Diencephalon (tissue), 1 donor: ENCODE data around the gene DNA2. TPM values are rescaled to one million over a fixed set of nuclear protein-coding genes. Genes with fewer than 3 reads are reported as not detected.

ENCODE experiments used
- small RNA-seq: library from RNA; depleted of rRNA; stranded (forward); fragments of <200 nt; gene quantifications from one replicate; pipeline ENCODE3, GENCODE V24; 2014
- total RNA-seq: library from RNA; depleted of rRNA; stranded (reverse); fragments of >200 nt; gene quantifications from one replicate; pipeline ENCODE4 v1.2.3, GENCODE V29; 2014

The DNA2 gene, protein sequence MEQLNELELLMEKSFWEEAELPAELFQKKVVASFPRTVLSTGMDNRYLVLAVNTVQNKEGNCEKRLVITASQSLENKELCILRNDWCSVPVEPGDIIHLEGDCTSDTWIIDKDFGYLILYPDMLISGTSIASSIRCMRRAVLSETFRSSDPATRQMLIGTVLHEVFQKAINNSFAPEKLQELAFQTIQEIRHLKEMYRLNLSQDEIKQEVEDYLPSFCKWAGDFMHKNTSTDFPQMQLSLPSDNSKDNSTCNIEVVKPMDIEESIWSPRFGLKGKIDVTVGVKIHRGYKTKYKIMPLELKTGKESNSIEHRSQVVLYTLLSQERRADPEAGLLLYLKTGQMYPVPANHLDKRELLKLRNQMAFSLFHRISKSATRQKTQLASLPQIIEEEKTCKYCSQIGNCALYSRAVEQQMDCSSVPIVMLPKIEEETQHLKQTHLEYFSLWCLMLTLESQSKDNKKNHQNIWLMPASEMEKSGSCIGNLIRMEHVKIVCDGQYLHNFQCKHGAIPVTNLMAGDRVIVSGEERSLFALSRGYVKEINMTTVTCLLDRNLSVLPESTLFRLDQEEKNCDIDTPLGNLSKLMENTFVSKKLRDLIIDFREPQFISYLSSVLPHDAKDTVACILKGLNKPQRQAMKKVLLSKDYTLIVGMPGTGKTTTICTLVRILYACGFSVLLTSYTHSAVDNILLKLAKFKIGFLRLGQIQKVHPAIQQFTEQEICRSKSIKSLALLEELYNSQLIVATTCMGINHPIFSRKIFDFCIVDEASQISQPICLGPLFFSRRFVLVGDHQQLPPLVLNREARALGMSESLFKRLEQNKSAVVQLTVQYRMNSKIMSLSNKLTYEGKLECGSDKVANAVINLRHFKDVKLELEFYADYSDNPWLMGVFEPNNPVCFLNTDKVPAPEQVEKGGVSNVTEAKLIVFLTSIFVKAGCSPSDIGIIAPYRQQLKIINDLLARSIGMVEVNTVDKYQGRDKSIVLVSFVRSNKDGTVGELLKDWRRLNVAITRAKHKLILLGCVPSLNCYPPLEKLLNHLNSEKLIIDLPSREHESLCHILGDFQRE
- total RNA-seq = 21.7 TPM

DNA sequence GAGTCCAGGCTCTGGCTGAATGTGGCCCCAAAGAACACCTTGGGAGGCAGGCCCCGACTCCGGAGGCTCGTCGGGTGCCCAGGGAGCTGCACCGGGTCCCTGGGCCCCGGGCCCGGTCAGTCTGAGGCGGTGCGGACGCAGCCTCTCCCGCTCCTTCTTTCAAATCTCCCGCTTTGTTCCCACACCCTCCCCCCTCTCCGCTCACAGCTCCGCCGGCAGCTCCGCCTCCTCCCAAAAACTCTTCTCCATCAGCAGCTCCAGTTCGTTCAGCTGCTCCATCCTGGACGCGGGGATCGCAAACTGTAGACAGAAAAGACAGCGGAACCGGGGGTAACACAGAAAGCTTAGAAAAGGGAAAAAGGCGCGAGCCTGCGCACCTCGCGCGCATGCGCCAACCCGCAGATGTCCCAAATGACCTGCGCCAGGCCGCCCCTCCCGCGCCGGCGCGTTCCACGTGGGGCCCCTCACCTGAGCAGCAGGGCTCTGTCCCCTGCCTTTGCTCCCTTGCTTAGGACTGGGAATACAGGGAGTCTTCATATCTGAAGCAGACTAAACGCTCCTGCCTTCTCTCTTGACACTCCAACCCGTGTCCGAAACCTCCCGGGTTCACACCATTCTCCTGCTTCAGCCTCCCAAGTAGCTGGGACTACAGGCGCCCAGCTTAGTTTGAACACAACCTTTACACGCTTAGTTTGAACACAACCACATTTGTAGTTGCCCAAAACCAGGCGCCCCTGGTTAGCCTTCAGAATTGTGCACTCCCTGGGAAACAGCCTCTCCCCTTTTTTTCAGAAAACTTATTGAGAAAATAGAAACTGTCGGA lies at the start of gene DNA2:
Gene DNA2, minus strand, starts transcription at position 388 of the 823 bp plus-strand sequence. Its CDS starts 109 bp downstream, at position 279.

DNA sequence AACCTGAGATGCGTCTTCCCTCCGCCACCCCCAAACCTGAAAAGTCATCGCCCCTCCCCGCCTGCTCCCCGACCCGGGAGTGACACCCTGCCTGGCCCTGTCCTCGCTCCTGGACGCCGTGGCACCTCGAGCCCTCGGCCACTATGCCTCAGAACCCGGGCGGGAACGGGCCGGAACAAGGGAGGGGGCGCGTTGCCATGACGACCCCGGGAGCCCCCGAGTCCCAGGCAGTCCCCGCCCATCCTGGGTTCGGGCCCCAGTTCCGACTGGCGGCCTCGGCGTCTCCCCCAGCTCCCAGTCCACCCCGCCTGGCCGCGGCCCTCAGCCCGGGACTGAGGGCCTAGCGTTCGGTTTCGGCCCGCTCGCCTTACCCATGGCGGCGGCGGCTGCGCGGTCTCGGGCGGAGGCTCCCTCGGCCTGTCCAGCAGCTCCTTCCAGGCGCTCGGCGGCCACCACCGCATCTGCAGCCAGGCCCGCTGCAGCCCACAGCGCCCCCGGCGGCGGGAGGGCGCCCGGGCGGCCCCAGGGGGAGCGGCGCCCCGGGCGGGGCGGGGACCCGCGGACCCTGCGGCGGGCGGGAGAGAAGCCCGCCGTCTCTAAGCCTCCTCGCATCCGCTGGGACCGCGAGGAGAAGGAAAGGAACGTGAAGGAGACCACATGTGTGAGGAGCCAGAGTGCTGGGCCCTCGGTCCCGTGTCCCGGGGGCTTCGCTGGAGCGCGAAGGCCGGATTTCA lies 64.8 kb downstream of the DNA2 start, which contains the start of gene RUFY2:
Gene RUFY2, minus strand, starts transcription at position 463 of the 734 bp plus-strand sequence. Its CDS starts 88 bp downstream, at position 375.

Small RNAs within 50 kb of the gene (small RNA-seq; reads per million reads assigned to genes)
- gene RF00019 (not detected), gene RNA5SP319 (not detected)

Other genes with a start within 250 kb of the DNA2 start
- gene ATOH7, start 239.9 kb downstream of the DNA2 start, total RNA-seq = 0.69 TPM
- 59.7 TPM for gene HNRNPH3, start 139.9 kb downstream of the DNA2 start, total RNA-seq
- 10.1 TPM for gene PBLD, start 139.0 kb downstream of the DNA2 start, total RNA-seq
- 83.3 TPM for gene RUFY2, start 64.7 kb downstream of the DNA2 start, total RNA-seq
- 51.2 TPM for gene SLC25A16, start 55.5 kb upstream of the DNA2 start, total RNA-seq
- gene TET1, start 88.4 kb upstream of the DNA2 start, total RNA-seq = 33.7 TPM
- gene CCAR1, start 249.3 kb upstream of the DNA2 start, total RNA-seq = 35.5 TPM